GM19397 (cell line): ENCODE measurements around the gene SERPINF2.
"Not testable (repeated sequence)": the region's sequence is repeated elsewhere in the genome, so short reads cannot be mapped to it uniquely, and the experiment has no call there.

ENCODE experiments used
- ATAC-seq: cut with Tn5 transposase; IDR thresholded peaks from one replicate; pipeline ENCODE4 v1.9.1; 2021; ENCODE audit warnings: mild to moderate bottlenecking, moderate library complexity; ENCODE audit not compliant: unreplicated experiment

SERPINF2 gene

DNA sequence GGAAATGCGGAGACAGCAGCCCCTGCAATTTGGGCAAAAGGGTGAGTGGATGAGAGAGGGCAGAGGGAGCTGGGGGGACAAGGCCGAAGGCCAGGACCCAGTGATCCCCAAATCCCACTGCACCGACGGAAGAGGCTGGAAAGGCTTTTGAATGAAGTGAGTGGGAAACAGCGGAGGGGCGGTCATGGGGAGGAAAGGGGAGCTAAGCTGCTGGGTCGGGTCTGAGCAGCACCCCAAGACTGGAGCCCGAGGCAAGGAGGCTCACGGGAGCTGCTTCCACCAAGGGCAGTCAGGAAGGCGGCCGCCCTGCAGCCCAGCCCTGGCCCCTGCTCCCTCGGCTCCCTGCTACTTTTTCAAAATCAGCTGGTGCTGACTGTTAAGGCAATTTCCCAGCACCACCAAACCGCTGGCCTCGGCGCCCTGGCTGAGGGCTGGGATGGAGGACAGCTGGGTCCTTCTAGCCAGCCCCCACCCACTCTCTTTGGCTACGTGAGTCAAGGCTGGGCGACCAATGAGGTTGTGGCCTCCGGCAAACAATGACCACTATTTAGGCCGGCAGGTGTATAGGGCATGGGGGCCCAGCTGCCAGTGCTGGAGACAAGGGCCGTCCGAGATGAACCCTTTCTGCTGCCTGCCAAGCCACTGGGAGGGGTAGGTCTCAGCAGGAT is 19.7 kb downstream of the SERPINF2 start:
- no peak for ATAC-seq

DNA sequence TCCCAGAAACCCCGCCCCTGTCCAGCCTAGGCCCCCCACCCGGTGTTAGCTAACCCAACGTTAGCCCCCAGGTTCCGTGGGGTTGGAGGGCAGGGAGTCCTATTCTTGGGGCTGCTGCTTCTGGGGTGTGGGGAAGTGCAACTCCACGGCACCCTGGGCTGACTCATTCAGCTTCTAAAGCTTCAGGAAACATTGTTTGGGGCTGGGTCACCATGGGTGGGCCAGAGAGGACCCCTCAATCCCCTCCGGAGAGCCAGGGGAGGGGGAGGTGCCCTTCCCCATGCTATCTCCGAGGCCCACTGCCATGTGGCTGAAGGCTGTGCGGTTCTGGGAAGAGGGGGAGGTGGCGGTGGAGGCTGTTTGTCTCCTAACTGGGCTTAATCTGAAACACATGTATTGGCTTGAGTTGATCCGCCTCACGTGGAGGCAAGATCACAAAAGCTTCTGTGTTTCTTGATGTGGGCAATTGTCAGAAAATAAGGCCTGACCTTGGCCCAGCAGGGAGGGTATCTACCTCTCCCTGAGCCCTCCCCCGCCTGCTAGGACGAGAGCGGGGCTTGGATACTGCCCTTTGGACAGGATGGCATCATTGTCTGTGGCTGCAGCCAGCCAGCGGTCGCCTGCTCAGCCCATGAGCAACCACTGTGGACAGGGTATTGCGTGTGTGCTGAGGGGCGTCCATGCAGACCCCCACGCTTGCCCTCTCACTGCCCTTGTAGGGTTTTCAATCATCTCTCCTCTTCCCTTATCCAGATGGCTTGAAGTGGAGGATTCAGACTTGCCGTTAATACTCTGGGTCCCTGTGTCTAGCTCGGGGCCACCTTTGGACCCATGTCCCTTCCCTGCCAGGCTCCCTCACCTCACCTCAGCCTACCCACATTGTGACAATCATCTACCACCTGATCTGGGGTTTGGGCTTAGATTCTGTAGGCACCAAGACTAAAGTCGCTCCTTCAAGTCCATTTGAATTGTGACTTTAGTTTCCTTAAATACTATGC is 20.5 kb downstream of the SERPINF2 start:
- no peak for ATAC-seq

GRCh38 chr17:1764284-1764683 is 21.6 kb downstream of the SERPINF2 start:
- no peak for ATAC-seq

GRCh38 chr17:1764705-1765104 is 22.0 kb downstream of the SERPINF2 start:
- not testable (repeated sequence) for ATAC-seq

DNA sequence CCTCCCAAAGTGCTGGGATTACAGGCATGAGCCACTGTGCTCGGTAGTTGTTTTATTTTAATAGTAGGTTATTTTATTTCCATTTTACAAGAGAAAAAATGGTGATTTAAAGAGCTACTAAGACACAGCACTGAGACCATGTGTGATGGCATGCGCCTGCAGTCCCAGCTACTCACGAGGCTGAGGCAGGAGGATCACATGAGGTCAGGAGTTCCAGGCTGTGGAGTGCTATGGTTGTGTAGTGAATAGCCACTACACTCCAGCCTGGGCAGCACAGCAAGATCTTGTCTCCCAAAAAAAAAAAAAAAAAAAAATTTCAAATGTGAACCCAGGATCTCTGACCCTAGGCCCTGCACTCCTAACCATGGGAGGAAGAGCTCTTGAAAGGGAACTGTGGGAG is 22.9 kb downstream of the SERPINF2 start:
- no peak for ATAC-seq

GRCh38 chr17:1766382-1767135 is 23.9 kb downstream of the SERPINF2 start:
- no peak for ATAC-seq

- ATAC-seq = no peak
These were observed 24.7 kb downstream of the SERPINF2 start for GRCh38 chr17:1767358-1767757.

GRCh38 chr17:1769822-1770477 is 27.3 kb downstream of the SERPINF2 start:
- no peak for ATAC-seq

DNA sequence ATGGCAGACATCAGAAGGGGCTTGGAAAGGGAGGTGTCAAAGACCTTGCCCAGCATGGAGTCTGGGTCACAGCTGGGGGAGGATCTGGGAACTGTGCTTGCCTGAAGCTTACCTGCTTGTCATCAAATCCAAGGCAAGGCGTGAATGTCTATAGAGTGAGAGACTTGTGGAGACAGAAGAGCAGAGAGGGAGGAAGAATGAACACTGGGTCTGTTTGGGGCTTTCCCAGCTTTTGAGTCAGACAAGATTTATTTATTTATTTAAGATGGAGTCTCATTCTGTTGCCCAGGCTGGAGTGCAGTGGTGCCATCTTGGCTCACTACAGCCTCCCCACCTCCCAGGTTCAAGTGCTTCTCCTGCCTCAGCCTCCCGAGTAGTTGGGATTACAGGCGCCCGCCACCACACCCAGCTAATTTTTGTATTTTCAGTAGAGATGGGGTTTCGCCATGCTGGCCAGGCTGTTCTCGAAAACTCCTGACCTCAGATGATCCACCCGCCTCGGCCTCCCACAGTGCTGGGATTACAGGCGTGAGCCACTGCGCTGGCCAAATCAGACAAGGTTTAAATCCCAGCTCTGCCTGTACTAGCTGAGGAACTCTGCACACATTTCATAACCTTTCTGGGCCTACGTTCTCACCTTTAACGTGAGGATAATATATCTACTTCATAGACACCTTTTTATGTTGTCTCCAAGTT is 30.5 kb downstream of the SERPINF2 start:
- not testable (repeated sequence) for ATAC-seq

DNA sequence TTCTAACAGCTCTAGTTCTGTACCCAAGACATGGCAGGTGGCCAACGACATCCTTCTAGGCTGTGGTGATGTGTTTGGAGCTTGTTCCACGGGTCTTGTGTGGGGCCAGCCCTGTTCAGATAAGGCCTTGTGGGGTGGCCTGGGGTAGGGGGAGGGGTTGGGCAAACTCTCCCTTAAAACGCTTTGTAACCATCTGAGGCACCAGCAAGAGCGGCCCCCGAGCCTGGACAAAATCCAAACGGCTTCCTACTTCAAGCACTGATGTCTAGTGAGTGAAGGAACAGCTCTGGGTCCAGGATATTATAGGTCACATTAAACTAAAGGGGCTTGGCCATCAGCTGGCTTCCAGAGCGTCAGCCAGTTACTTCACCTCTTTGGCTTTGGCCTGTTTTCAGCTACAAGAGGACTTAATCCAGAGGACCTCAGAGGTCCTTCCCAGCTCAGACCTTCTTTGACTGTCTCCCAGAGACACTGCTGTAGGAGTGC is 31.1 kb downstream of the SERPINF2 start:
- no peak for ATAC-seq

- no peak for ATAC-seq
These were observed 31.9 kb downstream of the SERPINF2 start for GRCh38 chr17:1774390-1775176.

DNA sequence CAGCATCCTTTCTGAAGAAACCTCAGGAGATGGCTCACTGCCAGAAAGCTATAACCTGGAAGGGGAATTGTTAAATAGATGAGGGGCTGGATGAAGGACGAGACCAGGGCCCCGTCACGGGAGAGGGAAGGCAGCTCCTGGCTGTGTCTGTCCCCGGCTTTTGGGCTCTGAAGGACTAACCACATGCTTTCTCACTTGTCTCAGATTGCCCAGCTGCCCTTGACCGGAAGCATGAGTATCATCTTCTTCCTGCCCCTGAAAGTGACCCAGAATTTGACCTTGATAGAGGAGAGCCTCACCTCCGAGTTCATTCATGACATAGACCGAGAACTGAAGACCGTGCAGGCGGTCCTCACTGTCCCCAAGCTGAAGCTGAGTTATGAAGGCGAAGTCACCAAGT is 33.7 kb downstream of the SERPINF2 start:
- ATAC-seq = no peak

DNA sequence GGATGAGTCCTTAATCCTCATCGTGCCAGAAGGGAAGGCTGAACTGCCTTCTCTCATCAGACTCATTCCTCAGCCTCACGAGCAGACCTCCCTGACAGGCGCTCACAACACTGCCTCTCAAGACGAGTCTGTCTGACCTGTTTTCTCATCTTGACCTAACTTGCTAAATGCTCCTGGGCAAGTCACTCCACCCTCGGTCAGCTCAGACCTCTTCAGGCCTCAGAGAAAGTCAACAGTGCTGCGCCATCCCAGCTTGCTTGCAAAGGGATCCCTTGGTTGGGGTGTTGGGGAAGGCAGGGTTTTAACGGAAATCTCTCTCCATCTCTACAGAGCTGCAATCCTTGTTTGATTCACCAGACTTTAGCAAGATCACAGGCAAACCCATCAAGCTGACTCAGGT is 34.2 kb downstream of the SERPINF2 start:
- no peak for ATAC-seq

DNA sequence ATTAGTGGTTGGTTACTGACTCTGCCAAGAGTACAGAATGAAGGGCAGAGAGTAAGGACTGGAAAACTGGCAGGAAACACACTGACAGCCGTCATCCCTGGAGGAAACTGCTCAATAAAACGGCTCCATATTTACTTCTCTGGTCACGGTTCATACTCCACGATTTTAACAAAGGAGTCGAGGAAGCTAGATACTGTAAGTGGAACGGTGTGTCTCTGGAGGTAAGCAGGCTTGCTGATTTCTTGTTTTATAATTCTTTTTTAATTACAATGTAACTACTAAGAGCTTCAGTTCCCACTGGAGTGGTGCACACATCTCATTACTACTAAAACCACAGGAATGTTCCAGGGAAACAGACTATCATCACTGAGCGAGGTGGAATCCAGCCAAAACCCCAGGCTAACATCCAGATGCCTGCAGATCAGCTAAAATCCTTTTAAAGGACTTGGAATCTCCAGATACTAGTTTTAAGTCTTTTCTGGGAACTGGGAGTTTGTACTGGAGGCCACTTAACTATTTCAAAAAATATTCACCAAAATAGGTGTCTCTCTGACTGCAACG is 37.0 kb downstream of the SERPINF2 start:
- ATAC-seq = no peak

DNA sequence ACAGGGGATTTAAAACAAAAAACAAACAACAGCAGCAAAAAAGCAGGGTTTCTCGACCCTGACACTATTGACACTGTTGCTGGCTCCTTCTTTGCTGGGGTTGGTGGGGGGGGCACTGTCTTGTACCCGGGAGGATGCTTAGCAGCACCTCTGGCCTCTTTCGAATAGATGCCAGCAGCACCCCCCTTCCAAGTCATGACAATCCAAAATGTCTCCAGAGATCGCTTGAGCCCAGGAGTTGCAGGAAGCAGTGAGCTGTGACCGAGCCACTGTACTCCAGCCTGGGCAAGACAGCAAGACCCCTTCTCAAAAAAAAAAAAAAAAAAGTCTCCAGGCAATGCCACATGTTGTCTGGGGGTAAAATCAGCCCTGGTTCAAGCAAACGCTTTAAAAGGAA is 39.5 kb downstream of the SERPINF2 start:
- no peak for ATAC-seq

- ATAC-seq = no peak
These were observed 40.6 kb downstream of the SERPINF2 start for GRCh38 chr17:1783271-1783670.

DNA sequence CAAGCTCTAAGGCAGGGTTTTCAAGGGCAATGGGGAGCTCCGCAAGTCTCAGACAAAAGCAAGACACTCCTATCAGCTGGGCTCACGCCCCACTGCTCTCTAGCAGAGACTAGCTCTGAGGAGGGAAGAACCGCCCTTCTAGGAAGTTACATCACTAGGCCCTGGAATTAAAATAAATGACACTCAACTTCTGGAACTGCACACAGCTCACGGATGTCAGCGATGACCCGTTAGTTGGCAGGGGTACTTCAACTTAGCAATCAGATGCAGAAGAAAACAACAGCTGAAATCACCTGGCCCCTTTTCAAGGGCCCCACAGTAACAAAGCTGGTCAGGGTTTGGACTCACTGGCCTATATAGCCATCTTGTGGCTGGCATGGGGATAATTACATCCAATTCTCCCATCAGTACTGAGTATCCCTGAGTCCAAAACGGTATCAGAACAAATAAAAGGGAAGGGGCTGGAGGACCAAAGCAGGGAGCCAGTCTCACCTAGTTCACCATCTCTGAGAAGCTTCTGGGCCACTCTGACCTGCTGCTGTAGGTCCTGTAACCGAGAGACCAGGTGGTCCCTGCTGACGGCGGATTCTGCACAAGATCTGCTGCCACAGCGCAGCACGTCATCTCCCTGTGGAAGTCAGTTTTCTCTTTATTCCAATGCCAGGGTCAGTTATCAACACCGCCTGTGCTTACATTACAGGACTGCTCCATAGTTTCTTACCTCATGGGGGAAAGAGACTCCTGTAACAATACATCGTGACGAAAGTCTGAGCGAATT is 41.4 kb downstream of the SERPINF2 start:
- ATAC-seq = no peak

DNA sequence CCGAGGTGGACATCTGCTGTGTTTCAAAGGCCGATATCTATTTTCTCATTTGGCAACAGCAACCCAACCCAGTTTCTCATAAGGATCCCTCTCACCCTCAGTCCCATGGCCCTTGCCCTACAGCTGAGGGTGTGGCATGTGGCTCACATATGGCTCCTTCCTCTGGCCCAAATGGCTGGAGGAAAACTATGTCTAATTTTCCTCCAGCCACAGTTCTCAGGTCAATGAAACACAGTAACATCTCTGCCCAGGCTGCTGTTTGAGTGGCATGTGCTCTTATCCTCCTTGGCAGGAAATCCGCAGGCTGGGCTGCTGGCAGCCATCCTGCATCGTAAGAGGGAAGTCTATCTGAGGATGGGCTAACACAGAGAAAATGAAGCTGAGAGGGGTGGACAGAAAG is 43.3 kb downstream of the SERPINF2 start:
- no peak for ATAC-seq
